SKM-1 treated with dmso at 0.1 percent for 144 hours (cell line): ENCODE measurements around the gene TMEM151B.

Source experiments
- DNase-seq: peaks from one replicate; lab custom pipeline; 2025; ENCODE audit not compliant: unreplicated experiment; lab: John Stamatoyannopoulos, UW

Gene TMEM151B

DNA sequence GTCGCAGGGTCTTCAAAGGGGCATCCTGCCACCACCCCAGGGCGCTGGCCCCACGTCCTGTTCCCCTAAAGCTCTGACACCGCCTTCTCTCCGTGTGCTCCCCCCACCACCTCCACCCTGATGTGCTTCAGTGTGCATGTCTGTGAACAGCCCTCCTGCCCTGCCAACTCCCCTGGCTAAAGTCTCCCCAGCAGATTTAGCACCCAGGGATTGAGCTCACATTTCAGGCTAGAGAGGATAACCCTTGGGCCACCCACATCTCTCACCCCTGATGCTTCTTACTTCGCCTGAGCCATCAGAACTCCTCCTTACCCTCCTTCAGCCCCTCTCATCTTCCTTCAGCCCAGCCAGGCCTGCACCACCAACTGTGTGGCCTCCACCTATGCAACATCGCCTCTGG is 7.5 kb downstream of the TMEM151B start:
- no peak for DNase-seq

DNA sequence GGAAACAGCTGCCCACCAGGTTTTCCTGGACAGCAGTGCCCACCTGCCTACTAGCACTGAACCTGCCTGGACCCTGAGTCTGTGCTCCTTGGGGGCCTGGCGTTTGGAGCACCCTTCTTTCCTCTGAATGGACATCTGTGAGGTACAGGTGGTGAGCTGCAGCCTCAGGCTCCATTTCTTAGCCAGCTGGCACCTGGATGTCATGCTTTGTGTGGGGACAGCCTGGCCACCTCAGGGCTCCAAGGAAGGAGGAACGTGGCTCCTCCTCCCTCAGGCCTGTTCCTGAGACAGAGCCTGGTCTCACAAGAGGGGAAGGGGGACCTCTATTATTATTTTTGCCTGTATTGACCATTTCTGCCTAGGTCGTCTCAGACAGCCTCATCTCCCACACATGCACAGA is 8.1 kb downstream of the TMEM151B start:
- DNase-seq = no peak

DNA sequence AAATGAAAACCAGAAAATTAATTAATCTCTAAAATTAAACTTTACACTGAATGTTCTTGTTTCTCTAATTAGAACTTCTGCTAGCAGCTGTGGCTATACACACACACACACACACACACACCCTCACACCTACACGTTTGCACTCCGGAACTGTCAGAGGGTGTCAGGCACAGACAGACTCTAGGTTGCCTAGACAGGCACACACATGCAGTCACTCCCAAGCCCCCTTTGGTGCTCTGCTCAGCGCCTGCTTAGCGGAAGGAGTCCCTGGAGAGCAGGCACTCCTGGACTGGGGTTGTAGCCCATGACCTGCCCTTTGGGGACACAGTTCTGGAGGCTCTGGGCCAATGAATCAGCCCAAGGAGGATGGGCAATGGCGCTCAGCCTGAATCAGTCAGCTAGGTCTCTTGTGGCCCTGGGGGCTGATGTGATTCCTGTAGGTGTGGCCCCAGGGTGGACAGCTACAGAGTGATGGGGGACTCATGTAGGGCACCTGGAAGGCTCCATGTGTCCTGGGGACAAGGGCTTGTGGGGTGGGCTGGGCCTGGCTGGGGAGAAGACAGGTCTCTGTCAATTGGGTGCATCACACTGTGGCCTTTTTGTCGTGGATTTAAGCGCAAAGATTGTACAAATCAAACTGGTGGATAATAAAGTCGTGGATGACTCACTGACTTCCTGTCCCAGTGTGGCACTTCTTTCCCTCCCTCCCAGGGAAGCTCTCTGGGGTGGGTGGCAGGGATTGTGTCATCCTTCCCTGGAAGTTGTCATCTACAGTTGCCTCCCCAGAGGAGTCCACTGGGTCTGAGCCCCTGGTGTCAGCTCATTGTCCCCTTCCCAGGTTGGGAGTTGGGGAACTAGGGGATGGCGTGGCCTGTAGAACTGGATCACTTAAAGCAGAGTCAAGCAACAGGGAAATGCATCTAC is 8.8 kb downstream of the TMEM151B start:
- DNase-seq = no peak

DNA sequence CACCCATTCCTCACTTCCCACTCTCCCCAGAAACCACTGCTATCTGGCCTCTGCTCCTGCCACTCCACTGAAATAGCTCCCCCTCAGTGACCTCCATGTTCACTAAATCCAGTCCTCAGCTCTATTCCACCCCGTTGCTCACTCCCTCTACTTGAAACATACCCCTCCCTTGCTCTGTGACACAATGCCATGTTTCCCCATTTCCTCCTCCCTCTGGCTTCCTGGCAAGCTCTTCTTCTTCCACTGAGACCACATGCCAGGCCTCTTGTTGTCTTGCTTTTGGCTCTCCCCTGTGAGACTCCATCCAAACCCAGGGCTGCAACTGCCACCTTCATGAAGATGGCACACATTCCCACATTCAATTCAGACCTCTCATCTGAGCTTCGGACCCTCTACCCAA is 13.9 kb downstream of the TMEM151B start:
- peak; percentile 33 for DNase-seq

DNA sequence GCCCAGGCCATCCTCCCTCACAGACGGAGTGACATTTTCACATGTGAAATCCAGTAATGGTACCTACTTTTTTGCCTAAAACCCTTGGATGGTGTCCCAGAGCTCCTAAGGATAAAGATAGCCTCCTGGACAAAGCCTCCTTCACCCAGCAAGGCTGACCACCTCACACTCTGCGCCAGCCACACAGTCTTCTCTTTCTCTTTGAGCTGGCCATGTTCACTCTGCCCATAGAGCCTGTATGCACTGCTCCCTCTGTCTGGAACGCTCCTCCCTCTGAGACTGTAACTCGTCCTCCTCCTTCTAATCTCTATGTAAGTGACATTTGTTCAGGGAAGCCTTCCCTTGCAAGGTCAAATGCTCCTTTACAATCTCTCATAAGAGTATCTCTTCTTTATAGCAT is 14.6 kb downstream of the TMEM151B start:
- no peak for DNase-seq

DNA sequence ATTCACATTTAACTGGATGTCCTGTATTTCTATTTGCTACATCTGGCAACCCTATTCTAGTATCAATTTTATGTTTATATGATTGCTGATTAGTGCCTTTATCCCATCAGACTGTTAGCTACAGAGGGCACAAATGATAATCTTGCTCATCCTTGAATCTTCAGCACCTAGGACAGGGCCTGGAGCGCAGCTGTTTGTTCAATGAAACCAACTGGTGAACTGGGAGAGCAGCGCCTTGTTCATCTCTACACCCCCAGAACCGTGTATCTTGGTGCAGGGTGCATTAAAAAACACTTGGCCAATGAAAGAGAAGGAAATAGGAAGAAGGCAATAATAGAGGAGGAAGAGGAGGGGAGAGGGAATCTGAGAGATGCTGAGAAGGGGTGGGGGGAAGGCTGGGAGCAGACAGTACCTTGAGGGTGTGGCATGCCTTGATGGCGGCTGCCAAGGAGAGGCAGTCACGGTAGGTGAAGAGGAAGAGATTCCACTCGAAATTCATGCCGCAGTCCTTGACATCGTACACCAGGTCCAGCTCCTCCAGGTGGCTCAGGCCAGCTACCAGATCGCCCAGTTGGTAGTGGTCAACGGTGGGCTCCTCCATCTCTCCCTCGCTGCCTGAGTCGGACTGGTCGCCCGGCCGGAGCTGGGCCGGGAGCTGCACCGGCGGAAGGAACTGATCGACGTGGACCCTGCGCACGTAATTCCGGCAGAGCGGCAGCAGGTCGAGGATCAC is 15.5 kb downstream of the TMEM151B start:
- DNase-seq = no peak

DNA sequence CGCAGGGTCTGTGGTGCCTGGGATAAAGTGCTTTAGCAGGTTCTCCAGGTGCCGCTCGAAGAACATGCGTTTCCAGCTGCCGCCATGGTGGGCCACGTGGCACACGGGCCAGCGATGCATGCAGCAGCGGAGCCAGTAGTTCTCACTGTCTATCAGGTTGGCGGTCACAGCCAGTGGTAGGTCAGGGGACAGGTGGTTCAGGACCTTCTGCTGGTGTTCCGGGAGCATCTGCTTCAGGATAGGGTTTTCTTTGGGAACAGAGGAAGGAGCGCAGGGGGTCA is 16.0 kb downstream of the TMEM151B start:
- no peak for DNase-seq

DNA sequence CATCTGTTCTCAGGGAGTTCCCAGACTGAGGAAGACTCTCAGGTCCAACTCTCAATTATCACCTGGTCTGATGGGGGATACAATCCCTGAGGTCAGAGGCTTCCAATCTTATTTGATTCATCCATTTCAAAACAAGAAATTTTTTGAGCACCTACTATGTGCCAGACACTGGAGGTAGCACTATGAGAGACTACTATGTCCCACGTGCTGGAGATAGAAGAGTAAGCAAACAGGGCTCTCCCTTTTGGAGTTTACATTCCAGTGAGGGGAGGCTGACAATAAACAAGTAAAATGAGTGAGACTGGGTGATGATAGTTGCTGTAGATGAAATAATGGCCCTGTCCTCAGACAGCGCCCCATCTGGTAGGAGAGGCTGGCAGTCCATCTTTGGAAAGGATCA is 16.5 kb downstream of the TMEM151B start:
- no peak for DNase-seq

DNA sequence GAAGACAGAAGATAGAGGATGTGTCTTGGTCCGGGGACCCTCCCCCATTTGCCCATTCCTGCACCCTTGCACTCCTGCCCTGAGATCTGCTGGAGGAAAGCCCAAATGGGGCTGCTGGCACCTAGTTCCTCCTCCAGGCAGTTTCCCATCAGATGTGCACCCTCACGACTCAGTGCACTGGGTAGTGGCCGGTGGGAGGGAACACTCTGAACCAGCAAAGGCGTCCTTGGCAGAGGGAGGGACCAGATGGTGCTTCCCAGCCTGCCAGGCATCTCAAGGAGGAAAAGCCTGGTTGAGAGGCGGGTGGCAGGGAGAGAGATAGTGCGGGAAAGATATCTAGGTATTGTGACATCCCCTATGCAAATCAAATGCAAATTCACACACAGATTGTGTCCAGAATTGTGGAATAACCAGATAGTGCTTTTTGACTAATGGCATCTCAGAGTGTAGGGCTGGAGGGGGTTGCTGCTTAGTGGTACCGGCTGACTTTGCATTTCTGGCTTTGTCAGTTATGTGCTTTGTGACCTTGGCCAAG is 19.5 kb downstream of the TMEM151B start:
- no peak for DNase-seq

DNA sequence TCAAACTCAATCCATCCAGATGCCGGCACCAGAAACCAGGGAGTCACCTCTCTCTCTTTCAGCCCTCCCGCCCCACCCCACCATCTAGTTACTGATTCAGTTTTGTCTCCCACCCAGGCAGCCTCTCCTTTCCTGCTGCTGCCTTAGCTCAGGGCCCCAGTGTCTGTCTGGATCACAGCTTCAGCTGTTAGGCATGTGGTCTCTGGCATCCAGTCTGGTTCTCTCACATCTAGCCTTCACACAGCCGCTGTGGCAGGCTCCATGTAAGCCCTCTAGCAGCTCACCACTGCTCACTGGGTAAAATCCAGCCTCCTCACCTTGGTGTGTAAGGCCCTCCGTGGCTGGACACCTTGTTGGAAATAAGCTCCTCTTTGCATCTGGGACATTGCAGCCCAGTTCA is 21.6 kb downstream of the TMEM151B start:
- no peak for DNase-seq

DNA sequence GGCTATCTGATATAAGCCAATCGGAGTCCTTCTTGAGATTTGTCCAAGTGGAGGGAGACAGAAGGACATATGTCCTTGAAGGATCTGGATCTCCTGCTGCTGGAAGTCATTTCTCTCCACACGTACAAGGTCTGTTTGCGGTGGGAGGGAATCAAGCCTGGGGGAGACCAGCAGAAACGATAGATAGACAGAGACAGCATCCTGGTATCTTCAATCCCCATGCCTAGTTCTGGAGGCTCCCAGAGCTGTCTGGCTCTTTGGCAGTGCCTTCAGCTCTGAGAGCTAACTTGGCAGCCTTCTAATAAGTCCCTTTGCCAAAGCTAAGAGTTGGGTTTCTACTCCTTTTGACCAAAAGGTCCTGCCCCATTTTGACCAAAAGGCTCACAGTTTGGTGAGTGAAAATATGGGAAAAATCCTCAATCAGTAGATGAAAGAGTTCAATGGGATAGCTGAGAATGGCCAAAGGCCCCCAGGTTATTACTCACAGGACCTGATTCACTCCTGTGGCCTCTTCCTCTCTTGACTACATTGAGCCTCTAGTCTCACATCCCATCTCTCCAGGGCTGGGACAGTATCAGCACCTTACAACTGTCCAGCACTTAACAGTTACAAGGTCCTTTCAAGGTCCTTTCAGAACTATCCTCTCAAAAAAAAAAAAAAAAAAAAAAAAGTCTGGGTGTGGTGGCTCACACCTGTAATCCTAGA is 22.6 kb downstream of the TMEM151B start:
- no peak for DNase-seq

DNA sequence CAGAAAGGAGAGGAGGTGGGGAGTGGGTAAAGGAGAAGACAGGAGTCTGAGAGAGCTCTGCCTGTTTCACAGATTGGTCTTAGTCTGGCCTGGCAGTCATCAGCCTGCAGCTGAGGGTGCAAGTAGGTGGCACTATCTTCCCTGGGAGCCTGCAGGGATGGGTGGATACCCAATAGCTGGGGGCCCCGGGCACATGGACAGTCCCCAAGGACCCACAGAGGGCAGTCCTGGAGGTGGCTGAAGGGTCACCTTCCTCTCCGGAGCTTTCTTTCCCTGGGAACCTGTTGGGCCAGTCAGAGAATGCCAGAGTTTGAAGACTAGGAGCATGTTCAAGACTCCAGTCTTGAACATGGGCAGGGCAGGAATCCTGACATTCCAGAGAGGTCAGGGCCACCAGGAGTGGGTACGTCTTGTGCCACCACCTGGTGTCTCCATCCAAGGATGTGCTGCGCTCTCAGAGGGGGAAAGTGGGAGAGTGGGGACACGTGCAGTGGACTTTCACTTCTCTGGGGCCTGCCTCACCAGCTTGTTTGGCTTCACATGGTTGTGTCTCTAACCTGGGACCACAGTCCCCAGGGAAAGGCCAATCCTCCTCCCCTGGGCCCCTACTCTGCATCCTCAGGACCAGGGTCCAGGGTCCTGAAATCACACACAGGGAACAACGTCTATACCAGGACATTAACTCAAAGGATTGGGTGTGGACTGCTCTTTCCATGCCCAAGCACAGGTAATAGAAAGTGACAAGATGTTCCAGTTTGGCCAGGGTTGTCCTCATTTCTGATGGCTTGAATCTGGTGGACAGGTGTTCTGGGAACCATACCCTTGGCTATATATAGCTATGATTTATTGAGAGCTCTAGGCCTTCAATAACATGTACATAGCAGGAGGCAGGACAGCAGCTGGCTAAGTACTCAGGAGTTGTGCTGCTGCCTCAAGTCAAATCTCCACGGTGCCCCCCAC is 24.9 kb downstream of the TMEM151B start:
- DNase-seq = no peak

DNA sequence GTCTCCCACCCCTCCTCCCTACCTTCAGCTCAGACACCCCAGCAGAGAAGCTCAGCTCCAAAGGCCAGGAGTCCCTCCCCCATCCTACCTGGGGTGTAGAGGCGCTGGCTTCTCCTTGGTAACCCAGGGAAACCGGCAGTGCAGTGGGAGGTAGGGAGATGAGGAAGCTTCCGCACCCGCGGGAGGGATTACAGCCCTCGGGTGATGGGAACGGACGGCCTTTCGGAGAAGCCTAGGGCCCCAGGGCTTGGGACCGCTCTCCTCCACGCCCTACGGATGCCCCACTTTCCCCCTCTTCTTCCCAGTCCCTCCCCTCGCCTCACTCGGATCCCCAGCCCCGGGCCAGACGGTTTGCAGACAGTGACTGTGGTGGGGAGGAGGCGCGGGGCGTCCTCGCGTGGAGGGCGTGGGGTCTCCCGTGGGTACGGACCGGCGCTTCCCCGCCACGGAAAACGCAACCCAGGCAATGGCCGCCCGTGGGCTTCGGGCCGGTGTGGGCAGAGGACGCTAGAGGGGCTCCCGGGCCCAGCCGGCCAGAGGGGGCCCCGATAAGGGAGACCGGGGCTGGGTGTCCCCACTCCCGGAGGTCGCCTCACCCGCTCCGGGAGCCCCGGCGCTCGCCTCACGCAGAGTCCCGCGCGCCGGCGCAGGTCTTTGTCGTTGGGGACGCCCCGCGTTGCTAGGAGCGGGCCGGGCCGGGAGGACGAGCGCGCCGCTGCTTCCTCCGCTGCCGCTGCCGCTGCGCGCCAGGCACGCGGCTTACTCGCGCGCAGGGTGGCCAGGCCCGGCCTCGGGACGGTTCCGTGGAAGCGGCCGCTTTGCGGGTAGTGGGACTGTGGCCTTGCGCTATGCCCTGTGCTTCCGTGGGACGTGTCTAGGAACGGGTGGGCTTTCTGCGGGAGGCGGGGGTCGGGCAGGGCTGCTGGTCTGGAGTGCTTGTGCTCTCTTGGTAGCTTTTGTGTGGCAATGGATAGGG is 27.1 kb downstream of the TMEM151B start:
- DNase-seq = no peak

DNA sequence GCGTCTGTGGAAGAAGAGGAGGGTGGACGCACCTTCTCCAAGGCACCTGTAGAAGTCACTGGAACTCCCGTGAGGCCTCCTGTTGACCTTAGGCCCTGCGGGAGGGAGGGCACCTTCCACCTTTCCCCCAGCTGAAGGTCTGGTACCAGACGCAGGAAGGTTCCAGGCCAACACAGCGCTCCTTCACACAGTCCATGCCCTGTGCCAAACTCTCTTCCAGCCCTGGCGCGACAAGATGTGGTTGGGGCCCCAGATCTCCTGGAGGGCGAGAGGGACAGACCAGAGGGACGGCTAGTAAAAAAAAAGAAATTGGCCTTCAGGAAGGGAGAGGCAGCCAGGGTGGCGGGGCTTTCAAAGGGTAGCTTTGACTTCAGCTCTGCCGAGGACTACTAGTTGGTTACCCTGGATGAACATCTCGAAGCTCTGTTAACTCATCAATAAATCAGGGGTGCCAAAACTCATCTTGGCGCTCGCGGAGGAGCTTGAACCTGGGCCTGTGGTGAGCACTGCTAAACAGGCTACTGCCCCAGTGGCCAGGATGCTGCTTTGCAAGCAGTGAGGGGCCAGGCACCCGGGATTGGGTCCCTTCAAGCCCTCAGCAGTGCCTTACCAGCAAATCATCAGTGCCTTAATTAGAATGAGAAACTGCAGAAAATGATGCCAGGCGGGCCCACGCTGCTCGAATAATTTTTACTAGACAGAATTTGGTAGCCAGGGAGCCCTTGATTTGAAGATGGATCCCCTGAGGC is 28.0 kb downstream of the TMEM151B start:
- DNase-seq = no peak

DNA sequence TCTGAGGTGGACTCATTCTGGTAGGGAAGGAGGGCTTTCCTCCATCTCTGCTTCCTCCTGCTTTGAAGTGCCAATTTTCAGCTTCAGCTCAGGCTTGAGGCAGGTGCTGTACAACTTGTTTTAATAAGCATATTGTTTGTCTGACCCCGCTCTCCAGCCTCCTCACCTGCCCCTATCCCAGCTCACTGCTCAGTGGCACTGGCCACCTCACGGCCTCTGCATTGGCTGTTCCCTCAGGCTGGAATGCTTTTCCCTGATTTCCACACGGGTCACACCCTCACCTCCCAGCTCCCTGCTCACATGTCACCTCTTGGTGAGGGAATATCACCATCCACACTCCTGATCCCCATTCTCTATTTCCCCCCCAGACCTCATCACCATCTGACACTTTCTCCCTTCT is 28.6 kb downstream of the TMEM151B start:
- no peak for DNase-seq

DNA sequence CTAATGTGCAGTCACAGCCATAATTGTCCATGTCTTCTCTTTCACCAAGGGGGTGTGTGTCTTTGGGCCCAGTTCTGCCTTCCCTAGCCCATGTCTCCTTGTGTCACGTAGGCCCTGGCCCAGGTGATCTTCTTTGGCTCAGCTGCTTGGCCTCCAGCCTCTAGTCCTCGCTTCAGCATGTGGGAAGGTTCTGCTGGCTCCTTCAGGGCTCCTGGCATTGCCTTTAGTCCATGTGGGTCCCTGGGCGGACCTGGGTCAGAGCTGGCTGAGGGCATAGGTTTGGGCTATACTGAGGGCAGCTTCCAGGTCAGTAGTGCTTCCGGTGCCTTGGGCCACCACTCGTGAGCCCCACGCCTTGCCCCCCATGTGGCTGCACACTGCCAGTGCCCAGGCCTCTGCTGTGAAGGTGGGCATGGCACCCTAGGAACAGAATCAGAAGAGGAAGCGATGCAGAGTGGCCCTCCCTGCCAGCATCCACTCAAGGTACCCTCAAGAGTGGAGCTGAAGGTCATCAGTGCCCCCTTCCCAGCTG is 30.1 kb downstream of the TMEM151B start:
- no peak for DNase-seq

DNA sequence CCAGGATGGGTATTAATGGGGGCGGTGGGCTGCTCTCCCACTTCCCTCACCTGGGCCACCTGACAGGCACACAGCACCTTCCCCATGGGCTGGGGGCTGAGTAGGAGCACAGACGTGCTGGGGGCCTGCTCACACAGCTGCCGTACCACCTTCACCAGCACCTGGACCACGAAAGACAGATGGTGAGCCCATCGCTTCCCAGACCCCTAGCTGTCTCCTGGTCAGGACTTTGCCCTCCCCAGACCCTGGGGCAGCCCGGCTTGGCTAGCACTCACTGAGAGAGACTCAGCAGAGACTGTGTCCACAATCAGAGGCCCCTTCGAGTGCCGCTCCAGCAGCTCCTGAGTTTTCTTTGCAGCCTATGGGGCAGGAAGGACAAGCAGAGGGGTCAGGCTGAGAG is 30.9 kb downstream of the TMEM151B start:
- no peak for DNase-seq

DNA sequence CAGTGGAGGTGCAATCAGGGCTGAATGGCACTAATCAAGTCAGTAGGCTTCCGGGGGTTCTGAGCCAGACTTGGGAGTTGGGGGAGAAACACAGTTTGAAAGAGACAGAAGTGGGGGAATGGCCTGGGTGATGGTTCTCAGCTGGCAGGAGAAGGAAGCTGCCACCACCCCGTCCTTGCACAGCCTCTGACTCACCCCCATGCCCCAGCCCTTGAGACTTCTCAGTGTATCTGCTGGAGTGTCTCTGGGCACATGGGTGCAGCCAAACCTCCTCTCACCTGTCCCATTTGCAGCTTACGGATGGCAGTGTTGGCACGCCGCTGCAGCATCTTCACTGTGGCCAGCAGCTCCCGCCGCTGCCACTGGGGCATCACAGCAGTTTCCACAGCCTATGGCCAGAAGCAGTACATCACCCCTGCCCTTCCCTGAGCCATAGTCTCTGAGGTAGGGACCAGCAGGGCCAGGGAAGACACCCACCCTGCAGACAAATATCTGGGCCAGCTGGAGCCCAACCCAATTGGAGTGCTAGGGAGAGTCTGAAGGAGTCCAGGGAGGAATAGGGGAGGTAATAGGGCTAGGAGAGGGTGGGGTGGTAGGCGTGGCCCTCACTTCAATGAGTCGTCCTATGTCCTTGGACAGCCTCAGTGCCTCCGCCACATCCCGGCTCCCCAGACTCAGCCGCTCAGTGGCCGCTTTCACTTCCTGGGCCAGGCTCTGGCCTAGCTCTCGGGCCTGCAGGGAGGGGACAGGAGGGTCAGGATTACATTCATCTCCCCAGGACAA is 31.7 kb downstream of the TMEM151B start:
- no peak for DNase-seq
